MV-4-11 (cell line): Measurements from ENCODE around the gene FGF6.
"Not testable (repeated sequence)": the region's sequence is repeated elsewhere in the genome, so short reads cannot be mapped to it uniquely, and the experiment has no call there.

Experiments used
- DNase-seq: peaks from one replicate; lab custom pipeline; 2025; lab: John Stamatoyannopoulos, UW

Gene FGF6

GRCh38 chr12:4418913-4419312 is 26.7 kb downstream of the FGF6 start:
- DNase-seq, result no peak

DNA sequence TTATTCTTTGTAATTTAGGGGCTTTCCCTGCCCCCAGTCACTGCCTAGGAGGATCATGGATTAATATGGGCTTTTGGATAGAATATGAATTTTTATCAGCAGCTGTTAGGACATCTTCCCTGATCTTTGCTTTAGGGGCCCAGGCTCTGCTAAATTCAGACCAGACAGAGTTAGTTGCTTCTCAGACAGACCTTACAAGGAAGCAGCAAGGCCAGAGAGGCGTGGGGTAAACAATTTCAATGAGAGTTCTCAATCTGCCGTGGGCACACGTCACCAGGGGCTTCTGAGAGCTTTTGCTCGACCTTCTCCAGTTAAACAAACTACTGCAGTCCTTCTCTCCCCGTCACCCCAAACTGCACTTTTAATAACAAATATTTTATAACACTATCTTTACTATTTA is 27.7 kb downstream of the FGF6 start:
- no peak for DNase-seq

DNA sequence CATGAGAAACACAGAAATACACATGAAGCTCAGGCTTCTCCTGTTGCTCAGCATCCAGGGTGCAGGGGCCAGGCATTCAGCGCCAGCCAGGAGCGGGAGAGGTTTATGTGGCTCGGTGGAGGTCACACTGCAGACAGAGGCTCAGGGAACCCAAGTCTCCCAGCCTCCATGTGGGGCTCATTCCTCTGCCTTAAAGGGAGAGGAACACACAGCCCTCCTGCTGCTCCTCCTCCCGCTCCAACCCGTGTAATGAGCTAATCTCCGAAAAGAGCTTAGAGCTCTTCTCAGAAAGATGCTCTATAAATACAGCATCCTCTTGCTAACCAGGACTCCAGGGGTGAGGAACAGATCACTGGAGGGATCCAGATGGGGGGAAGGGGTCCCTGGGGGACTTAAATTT is 28.2 kb downstream of the FGF6 start:
- DNase-seq, result no peak

- DNase-seq, result no peak
Observed at GRCh38 chr12:4416276-4416675, 29.3 kb downstream of the FGF6 start.

DNA sequence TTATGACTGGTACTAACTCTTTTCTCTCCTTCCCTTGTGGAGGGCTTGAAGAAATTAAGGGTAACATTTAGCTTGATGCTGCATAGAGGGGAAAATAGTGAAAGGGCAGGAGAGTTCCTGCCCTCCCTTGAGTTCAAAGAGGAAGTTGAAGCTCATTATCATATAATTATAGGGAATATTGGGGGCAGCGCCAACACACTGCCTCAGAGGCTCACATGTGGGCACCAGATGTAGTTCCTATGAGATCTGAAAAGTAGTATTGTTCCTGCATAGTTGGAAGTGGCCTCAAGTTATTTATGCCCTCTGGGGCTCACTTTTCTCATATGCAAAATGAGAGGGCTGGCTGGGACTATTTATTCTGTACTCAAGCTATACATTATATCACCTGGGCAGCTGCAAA is 33.1 kb downstream of the FGF6 start:
- no peak for DNase-seq

DNA sequence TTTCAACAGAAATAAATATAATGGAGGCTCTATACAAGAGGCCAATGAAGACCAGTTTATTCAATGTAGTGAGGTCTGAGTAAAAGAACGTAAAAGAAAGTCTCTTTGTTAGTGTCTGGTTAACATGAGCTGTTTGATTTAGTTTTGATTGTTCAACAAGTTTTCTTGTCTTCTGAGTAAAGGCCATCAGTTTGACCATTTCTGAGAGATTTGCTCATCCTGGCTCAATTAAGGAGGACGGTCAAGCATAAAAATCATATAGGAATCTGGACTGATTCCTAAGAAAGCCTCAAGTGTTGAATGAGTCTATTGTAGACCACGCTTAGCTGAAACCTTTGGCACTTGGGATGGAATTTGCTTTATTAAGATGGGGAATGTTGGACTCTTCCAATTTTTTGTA is 33.6 kb downstream of the FGF6 start:
- DNase-seq, result no peak

GRCh38 chr12:4407136-4407535 is 38.5 kb downstream of the FGF6 start:
- no peak for DNase-seq

DNA sequence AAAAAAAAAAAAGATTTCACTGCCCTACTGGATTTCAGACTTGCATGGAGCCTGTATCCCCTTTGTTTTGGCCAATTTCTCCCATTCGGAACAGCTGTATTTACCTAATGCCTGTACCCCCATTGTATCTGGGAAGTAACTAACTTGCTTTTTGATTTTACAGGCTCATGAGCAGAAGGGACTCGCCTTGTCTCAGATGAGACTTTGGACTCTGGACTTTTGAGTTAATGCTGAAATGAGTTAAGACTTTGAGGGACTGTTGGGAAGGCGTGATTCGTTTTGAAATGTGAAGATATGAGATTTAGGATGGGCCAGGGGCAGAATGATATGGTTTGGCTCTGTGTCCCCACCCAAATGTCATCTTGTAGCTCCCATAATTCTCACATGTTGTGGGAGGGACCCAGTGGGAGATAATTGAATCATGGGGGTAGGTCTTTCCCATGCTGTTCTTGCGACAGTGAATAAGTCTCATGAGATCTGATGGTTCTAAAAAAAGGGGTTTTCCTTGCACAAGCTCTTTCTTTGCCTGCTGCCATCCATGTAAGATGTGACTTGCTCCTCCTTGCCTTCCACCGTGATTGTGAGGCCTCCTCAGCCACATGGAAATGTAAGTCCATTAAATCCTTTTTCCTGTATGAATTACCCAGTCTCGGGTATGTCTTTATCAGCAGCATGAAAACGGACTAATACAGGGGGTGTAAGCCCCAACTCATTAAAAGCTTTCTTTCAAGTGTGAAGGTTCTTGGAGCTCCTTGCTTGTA is 40.6 kb downstream of the FGF6 start:
- DNase-seq, result not testable (repeated sequence)

DNA sequence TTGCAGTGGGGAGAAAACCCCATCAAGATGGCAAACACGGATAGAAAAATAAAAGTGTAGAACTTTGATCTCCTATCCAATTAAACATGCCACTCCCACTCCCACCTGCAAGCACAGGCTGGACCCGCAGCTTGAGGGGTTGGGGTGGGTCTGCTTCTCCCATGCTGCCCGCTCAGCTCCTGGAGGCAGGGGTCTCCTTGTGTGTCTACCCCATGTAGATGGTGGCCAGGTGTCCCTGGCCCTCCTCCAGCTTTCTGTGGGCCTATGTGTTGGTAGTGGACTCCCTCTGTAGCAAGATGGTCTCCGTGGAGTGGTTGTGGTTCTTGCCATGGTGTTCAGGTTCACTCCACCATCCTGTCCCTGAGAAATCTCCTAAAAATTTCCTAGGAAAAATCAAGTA is 42.6 kb downstream of the FGF6 start:
- no peak for DNase-seq

DNA sequence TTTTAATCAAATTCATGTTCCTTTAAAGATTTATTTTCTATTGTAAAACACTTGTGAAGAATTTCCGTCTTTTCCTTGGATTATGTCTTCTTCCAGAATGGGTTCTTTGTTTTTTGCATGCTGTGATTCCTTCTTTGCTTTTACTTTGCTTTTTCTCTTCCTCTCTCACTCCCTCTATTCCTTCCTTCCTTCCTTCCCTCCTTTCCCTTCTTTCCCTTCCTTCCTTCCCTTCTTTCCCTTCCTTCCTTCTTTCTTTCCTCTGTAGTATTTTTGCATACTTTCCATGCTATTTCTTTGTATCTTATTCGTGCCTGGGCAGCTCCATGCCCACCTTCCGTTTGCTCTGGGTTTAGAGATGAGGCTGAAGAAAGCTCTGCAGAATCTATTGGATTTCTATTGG is 44.5 kb downstream of the FGF6 start:
- no peak for DNase-seq

- DNase-seq, result no peak
Observed at GRCh38 chr12:4395818-4396217, 49.8 kb downstream of the FGF6 start.

DNA sequence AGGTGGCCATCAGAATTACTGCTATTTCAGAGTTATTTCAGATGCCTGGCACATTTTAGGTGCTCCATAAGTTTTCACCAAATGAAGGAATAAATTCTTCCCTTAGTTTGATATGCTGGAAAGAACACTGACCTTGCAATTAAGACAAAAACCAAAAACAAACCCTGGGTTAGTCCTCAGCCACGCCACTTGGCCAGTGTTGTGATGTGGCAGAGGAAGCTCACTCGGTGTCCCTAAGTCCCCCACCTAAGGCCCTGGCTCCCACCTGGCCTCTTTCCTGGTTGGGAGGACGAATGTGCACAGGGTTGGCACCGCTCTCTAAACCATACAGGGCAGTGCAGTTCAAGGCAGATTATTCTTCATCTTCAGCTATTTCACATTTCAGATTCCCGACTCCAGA is 52.4 kb downstream of the FGF6 start:
- DNase-seq, result no peak

- no peak for DNase-seq
Observed at GRCh38 chr12:4392223-4392742, 53.3 kb downstream of the FGF6 start.

- no peak for DNase-seq
Observed at GRCh38 chr12:4388662-4389061, 57.0 kb downstream of the FGF6 start.

- no peak for DNase-seq
Observed at GRCh38 chr12:4388032-4388431, 57.6 kb downstream of the FGF6 start.

DNA sequence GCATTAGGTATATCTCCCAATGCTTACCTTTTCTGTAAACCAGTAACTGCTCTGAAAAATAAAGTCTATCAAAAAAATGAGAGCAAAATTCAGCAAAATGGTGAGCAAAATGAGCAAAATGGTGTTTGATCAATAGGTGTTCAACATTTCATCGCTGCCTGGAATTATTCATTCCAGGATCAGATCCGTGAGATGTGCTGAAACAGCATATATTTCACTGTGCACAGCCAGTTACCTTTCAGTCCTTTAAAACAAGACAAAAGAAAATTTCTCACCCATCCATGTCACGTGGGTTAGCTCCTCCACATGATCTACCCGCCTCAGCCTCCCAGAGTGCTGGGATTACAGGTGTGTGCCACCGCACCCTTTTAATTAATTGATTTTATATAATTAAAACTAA is 58.0 kb downstream of the FGF6 start:
- no peak for DNase-seq

DNA sequence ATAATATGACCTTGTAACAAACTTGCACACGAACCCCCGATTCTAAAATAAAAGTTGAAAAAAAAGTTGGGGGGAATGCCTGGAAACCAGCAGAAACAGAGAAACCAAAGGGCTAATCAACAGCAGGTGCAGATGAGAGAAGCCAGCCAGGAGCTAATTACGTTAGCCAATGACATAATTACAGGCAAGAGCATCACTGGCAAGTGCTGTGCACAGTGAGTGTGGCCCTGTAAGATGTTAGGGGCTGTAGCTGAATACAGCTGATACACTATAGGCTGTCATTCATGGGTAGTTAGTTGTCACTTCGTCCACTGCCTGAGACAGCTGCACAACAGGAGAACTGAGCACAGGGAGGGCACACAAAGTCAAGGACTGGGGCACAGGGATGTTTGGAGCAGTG is 58.8 kb downstream of the FGF6 start:
- DNase-seq, result no peak
